SH-SY5Y (cell line): ENCODE results near the gene DNTTIP2.

Experiments
- GATA2 ChIP-seq: IDR thresholded peaks from 2 replicates; pipeline ENCODE4 v1.6.1; 2011; ENCODE audit warnings: mild to moderate bottlenecking, low read depth, low read length
- GATA3 ChIP-seq: IDR thresholded peaks from 2 replicates; pipeline ENCODE4 v1.6.1; 2011; ENCODE audit warnings: low read depth, mild to moderate bottlenecking, low read length, moderate library complexity

DNA sequence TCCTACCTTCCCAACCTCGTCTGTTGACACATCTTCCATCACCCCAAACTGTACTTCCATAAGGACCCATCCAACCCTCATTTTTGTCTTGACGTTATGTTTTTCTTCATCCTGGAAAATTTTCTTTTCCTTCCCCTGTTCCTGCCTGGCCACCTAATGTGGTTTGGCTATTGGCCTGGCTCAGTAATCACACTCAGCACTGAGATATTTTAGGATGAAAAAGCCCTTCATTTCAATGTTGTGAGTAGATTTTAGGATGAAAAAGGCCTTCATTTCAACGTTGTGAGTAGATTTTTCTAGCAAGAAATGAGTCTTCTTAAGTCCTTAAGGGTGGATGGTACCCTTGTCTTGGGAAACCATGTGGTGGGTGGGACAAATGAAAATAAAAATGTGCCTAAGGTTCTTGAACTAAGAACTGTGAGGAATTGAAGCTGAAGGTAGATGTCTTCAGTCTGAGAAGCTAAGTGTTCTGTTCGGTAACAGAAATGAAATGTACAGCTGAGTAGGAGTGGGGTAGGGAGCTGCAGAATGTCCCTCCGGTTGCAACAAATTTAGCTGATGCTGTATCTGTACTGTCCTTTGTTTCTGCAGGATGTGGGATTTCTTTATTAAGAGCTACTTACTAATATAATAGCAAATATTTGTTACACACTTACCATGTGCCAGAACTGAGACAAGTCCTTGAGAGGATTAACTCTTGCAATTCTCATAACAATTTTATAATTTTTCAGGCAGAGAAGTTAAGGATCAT, 36.1 kb downstream of the DNTTIP2 start:
- no peak for TF ChIP-seq GATA2
- TF ChIP-seq GATA3 = no peak
